Ectodermal cell (in vitro differentiated cells): Measurements from ENCODE around the gene RNF213.

Source experiments
- H3K27ac ChIP-seq: 2 replicates; pipeline ENCODE4 v1.7.0; 2013; ENCODE audit warnings: mild to moderate bottlenecking, low read depth, low read length; ENCODE audit not compliant: insufficient read depth, poor library complexity, severe bottlenecking
- H3K27me3 ChIP-seq: 2 replicates; pipeline ENCODE4 v1.7.0; 2013; ENCODE audit warnings: mild to moderate bottlenecking, low read length; ENCODE audit not compliant: insufficient read depth, control insufficient read depth, poor library complexity, severe bottlenecking
- H3K36me3 ChIP-seq: one replicate; pipeline ENCODE4 v1.7.0; 2013; ENCODE audit warnings: low read length; ENCODE audit not compliant: control insufficient read depth, insufficient read depth
- H3K4me1 ChIP-seq: one replicate; pipeline ENCODE4 v1.7.0; 2013; ENCODE audit warnings: low read length; ENCODE audit not compliant: control insufficient read depth, insufficient read depth
- H3K4me3 ChIP-seq: 2 replicates; pipeline ENCODE4 v1.7.0; 2013; ENCODE audit warnings: low read depth, low read length, control low read depth; ENCODE audit not compliant: insufficient read depth
- H3K9me3 ChIP-seq: 2 replicates; pipeline ENCODE4 v1.7.0; 2013; ENCODE audit warnings: mild to moderate bottlenecking, low read length, moderate library complexity; ENCODE audit not compliant: control insufficient read depth
- WGBS, 2 experiments: methylation state at CpG; one replicate each; pipeline ENCODE4 v1.1.7; 2013; ENCODE audit warnings: missing lambda C conversion rate in 2 of 2; 5-methylcytosine and 5-hydroxymethylcytosine counted together

Gene RNF213

DNA sequence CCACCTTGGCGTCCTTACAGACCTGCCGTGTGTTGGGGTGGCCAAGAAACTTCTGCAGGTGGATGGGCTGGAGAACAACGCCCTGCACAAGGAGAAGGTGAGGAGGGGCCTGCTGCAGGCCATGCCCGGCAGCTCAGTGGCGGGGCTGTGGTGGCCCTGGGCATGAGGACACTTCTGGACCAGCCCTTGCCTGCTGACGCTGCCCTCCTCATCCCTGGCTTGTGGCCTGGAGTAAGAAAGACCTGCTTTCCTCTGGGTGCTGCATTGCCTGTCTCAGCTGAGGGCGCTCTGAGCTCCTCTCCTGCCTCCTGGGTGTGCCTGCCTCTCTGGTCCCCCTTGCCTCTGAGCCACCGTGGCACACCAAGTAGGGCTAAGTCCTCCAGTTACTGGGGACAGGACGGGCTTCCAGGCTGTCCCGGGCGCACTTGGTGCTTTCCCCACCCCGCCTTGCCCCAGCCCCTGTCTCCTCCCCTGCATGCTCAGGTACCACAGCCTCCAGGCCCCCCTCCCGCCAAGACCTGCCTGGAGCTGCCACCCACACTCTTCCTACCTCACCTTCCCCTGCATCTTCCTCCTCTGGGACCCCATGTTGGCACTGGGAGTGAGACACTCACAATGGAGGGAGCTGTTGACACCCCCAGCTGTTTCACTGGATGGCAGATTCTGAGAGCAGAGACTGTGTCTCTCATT, 163.0 kb downstream of the RNF213 start:
- H3K4me1 ChIP-seq: peaks cover 8% of the 10 kb centered on the region

GRCh38 chr17:80424261-80424660, 163.6 kb downstream of the RNF213 start:
- Histone ChIP-seq H3K27ac (no peak overlapping the region), H3K9me3 (no peaks in the 10 kb centered on the region), H3K4me3 (no peak overlapping the region), H3K27me3 (no peaks in the 10 kb centered on the region), H3K4me1 (peaks cover 8% of the 10 kb centered on the region), H3K36me3 (no peaks in the 10 kb centered on the region)
- 94 to 95% methylated on average over 8 of the region's 8 CpGs for WGBS, 2 experiments

More for the DNA sequence above, 163.0 kb downstream of the RNF213 start:
- no peaks in the 10 kb centered on the region for H3K36me3 ChIP-seq
- H3K4me3 ChIP-seq: no peak overlapping the region
- H3K9me3 ChIP-seq: no peaks in the 10 kb centered on the region
- no peak overlapping the region for H3K27ac ChIP-seq
- no peaks in the 10 kb centered on the region for H3K27me3 ChIP-seq
- 87 to 90% methylated on average over 13 of the region's 13 CpGs for WGBS, 2 experiments

- H3K27ac ChIP-seq: no peak overlapping the region
- no peaks in the 10 kb centered on the region for H3K27me3 ChIP-seq
- 88 to 89% methylated on average over 27 of the region's 27 CpGs for WGBS, 2 experiments
- no peaks in the 10 kb centered on the region for H3K36me3 ChIP-seq
- H3K9me3 ChIP-seq: no peaks in the 10 kb centered on the region
- no peak overlapping the region for H3K4me3 ChIP-seq
- peaks cover 8% of the 10 kb centered on the region for H3K4me1 ChIP-seq
Observed at GRCh38 chr17:80424878-80425765, 164.5 kb downstream of the RNF213 start.

DNA sequence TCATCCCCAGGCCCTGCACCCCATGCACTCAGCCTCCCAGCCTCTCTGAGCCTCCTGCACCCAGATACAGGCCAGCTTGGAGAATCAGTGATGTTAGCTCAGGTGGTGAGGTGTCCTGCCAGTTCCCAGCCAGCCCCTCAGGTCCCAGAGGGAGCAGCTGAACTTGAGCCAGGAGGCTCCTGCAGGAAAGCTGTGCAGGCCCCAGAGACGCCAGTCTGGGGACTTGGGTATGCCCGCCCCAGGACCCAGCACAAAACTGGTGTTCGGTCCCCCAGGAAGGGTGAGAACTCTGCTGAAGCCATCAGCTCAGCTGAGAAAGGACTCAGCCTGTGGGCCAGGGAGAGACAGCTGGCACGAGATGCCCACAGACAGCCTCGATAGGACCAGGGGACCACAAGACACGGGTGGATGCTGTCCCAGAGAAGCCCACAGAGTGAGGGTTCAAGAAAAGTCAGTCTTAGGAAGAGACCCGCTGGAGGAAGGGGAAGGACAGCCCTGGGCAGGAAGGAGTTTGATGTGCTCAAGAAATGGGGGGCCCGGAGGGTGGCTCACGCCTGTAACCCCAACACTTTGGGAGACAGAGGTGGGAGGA, 165.3 kb downstream of the RNF213 start:
- Histone ChIP-seq H3K36me3 (no peaks in the 10 kb centered on the region), H3K4me1 (peaks cover 11% of the 10 kb centered on the region), H3K27ac (no peak overlapping the region), H3K4me3 (no peak overlapping the region), H3K27me3 (no peaks in the 10 kb centered on the region), H3K9me3 (no peaks in the 10 kb centered on the region)
- WGBS, 2 experiments: 91 to 93% methylated on average over 9 of the region's 9 CpGs

GRCh38 chr17:80426671-80427326, 166.1 kb downstream of the RNF213 start:
- no peak overlapping the region for H3K4me3 ChIP-seq
- H3K36me3 ChIP-seq: no peaks in the 10 kb centered on the region
- no peak overlapping the region for H3K27ac ChIP-seq
- 47% methylated on average over 24 of the region's 24 CpGs for WGBS, 2 experiments
- H3K27me3 ChIP-seq: no peaks in the 10 kb centered on the region
- H3K9me3 ChIP-seq: no peaks in the 10 kb centered on the region
- peaks cover 11% of the 10 kb centered on the region for H3K4me1 ChIP-seq

GRCh38 chr17:80427366-80428282, 167.0 kb downstream of the RNF213 start:
- H3K4me1 ChIP-seq: peaks cover 11% of the 10 kb centered on the region
- H3K4me3 ChIP-seq: no peak overlapping the region
- no peaks in the 10 kb centered on the region for H3K36me3 ChIP-seq
- no peaks in the 10 kb centered on the region for H3K27me3 ChIP-seq
- H3K27ac ChIP-seq: no peak overlapping the region
- H3K9me3 ChIP-seq: no peaks in the 10 kb centered on the region
- WGBS, 2 experiments: 84 to 86% methylated on average over 27 of the region's 27 CpGs

DNA sequence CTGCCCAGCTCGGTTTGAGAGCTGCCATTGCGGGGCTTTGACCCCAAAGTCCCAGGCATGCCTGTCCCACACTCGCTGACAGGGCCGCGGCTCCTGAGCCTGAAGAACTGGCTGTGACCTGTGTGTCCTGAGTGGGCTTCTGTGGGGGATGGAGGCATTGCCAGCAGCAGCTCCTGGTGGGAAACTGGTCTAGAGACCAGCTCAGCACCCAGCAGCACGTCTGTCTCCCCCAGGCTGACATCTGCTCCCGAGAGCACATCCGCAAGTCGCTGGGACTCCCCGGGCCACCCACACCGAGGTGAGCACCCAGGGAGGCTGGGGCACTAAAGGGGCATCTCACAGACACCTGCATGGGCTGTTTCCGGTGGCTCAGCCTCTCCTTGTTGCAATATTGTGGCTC, 167.7 kb downstream of the RNF213 start:
- no peaks in the 10 kb centered on the region for H3K9me3 ChIP-seq
- H3K27ac ChIP-seq: no peak overlapping the region
- WGBS, 2 experiments: 92 to 95% methylated on average over 12 of the region's 12 CpGs
- H3K4me3 ChIP-seq: no peak overlapping the region
- H3K36me3 ChIP-seq: no peaks in the 10 kb centered on the region
- H3K4me1 ChIP-seq: peaks cover 11% of the 10 kb centered on the region
- no peaks in the 10 kb centered on the region for H3K27me3 ChIP-seq

DNA sequence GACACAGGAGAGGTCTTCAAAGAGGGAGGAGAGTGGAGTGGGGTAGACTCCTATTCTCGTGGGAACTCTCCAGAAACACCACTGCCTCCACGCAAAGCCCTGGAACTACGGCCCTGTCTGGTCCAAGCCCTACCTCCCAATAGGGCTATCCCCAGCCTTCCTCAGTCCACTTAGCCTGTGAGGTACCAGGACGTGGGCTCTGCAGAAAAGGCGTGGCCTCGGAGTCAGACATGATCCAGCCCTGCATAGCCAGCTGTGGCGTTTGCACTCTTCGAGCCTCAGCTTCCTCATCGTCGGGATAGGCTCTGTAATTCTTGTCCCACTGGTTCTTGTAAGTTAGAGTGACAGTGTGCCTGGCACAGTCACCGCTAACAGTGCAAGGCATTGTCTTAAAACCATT, 168.1 kb downstream of the RNF213 start:
- H3K4me1 ChIP-seq: peaks cover 11% of the 10 kb centered on the region
- H3K27ac ChIP-seq: no peak overlapping the region
- H3K4me3 ChIP-seq: no peak overlapping the region
- no peaks in the 10 kb centered on the region for H3K36me3 ChIP-seq
- H3K9me3 ChIP-seq: no peaks in the 10 kb centered on the region
- no peaks in the 10 kb centered on the region for H3K27me3 ChIP-seq
- 92 to 94% methylated on average over 11 of the region's 11 CpGs for WGBS, 2 experiments
